Measurements from ENCODE around the gene NT5C3A.

GRCh38 chr7:33075818-33076518 is 13.4 kb upstream of the NT5C3A start:
- TF ChIP-seq YY1 (IDR thresholded peaks at IDR 0.05; ENCODE audit: insufficient read depth, insufficient read length) (no peak), ZNF274 (IDR thresholded peaks at IDR 0.05; ENCODE audit: low read depth, low read length) (no peak)

Measured in NT2/D1 (cell line).